ENCODE results near the gene FBXL20.
"Not testable (repeated sequence)": the region's sequence is repeated elsewhere in the genome, so short reads cannot be mapped to it uniquely, and the experiment has no call there.

Gene FBXL20

GRCh38 chr17:39401412-39402243 is at the start of gene FBXL20:
Gene FBXL20 (minus strand): TSS chr17:39401626. CDS start chr17:39401402, 224 bp downstream.
- ATAC-seq (peak; percentile 63), DNase-seq (peak; percentile 95)

GRCh38 chr17:39450847-39451581 is 49.6 kb upstream of the FBXL20 start, which contains the start of gene MED1:
Gene MED1 (minus strand): TSS chr17:39451263. CDS start chr17:39451062, 201 bp downstream.
- ATAC-seq, result peak; percentile 100
- peak; percentile 92 for DNase-seq

GRCh38 chr17:39450051-39450450 is 48.6 kb upstream of the FBXL20 start:
- no peak for DNase-seq
- ATAC-seq, result no peak

GRCh38 chr17:39447561-39447960 is 46.1 kb upstream of the FBXL20 start:
- DNase-seq (no peak), ATAC-seq (no peak)

- ATAC-seq (no peak), DNase-seq (no peak)
Measured at GRCh38 chr17:39443326-39443725, 41.9 kb upstream of the FBXL20 start.

- DNase-seq, ATAC-seq: not testable (repeated sequence)
Measured at GRCh38 chr17:39439868-39440267, 38.4 kb upstream of the FBXL20 start.

- DNase-seq, result no peak
- ATAC-seq, result no peak
Measured at GRCh38 chr17:39429600-39429999, 28.2 kb upstream of the FBXL20 start.

GRCh38 chr17:39416141-39416540 is 14.7 kb upstream of the FBXL20 start:
- DNase-seq (no peak), ATAC-seq (no peak)

- DNase-seq, result no peak
- ATAC-seq, result no peak
Measured at GRCh38 chr17:39410279-39410678, 8.9 kb upstream of the FBXL20 start.

- ATAC-seq, result no peak
Measured at GRCh38 chr17:39408360-39408759, 6.9 kb upstream of the FBXL20 start.

GRCh38 chr17:39406951-39407350 is 5.5 kb upstream of the FBXL20 start:
- no peak for DNase-seq
- no peak for ATAC-seq

More at GRCh38 chr17:39408360-39408759, 6.9 kb upstream of the FBXL20 start:
- DNase-seq, result no peak

GRCh38 chr17:39405436-39405835 is 4.0 kb upstream of the FBXL20 start:
- ATAC-seq, result no peak
- DNase-seq, result no peak

GRCh38 chr17:39404542-39405378 is 3.3 kb upstream of the FBXL20 start:
- DNase-seq (peak; percentile 8), ATAC-seq (peak; percentile 67)

GRCh38 chr17:39402890-39403605 is 1.6 kb upstream of the FBXL20 start:
- DNase-seq, result no peak
- ATAC-seq, result no peak

- DNase-seq (peak; percentile 94), ATAC-seq (peak; percentile 72)
Measured at GRCh38 chr17:39402244-39402889, 941 bp upstream of the FBXL20 start.

- no peak for ATAC-seq
- peak; percentile 25 for DNase-seq
Measured at GRCh38 chr17:39400547-39401411, 647 bp downstream of the FBXL20 start.

GRCh38 chr17:39399791-39400190 is 1.6 kb downstream of the FBXL20 start:
- DNase-seq (no peak), ATAC-seq (no peak)

- DNase-seq (no peak), ATAC-seq (no peak)
Measured at GRCh38 chr17:39393736-39394135, 7.7 kb downstream of the FBXL20 start.

- DNase-seq (no peak), ATAC-seq (no peak)
Measured at GRCh38 chr17:39391448-39391847, 10.0 kb downstream of the FBXL20 start.

GRCh38 chr17:39385040-39385439 is 16.4 kb downstream of the FBXL20 start:
- ATAC-seq, result no peak
- DNase-seq, result no peak

Measured in stimulated activated naive CD8-positive, alpha-beta T cell treated with anti-CD3 and anti-CD28 coated beads, Interleukin-15, Interleukin-2, amounts not matched to agents 100 U/mL and 50 U/mL, for 24 hours (primary cell).